DOHH2 (cell line): ENCODE data around the gene PTPN5.

Experiments
- CTCF ChIP-seq: fragments of 200-600 bp; sonication (generic); IDR thresholded peaks from one replicate; pipeline ENCODE4 v1.5.1; 2014; ENCODE audit warnings: antibody characterized with exemption, mild to moderate bottlenecking, low read depth, low read length; ENCODE audit not compliant: poor library complexity, severe bottlenecking
- EZH2phosphoT487 ChIP-seq: fragments of 200-600 bp; sonication (generic); IDR thresholded peaks from 2 replicates; pipeline ENCODE4 v1.6.1; 2017; ENCODE audit warnings: borderline replicate concordance, mild to moderate bottlenecking, antibody characterized with exemption, low read length, moderate library complexity, mixed read lengths

DNA sequence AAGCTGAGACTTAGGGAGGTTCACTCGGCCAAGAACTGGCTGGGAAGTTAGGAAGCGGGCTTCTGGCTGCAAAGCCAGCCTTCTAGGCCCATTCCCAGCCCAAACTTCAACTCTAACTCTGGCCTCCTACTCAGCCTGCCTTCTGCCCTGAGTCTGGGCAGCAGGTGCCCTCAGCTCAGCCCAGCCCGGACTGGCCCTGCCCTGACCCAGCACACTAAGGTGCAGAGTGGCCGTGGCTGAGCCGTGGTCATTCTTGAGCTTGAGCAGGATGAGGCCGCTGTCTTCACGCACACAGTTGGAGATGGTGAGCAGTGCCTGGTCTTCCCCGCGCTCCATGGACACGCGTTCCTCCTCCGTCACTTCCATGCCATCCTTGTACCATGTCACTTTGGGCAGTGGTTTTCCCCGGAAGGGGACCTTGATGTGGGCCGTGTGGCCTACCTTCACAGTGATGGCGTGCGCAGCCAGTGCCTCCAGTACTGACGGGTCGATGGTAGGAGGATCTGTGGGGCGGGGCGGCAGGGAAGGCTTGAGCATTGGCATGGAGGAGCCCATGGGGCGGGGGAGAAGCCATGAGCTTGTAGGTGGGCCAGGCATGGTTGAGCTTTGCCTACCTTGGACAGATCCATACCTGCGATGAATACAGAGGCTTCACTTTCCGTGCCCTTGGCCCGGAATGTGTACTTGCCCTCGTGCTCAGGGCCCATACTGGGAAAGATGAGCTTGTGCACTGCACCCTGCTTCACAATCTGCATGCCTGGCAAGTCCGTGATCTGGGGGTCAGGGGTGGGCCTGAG is 77.8 kb downstream of the PTPN5 start:
- TF ChIP-seq EZH2phosphoT487, result no peak
- no peak for TF ChIP-seq CTCF
